Measurements from ENCODE around the gene SETD5.

The SETD5 gene

GRCh38 chr3:9498781-9499180 is 101.4 kb downstream of the SETD5 start:
- Mint-ChIP-seq H3K4me1 (ENCODE audit: low read depth) (peaks cover 4% of the 10 kb centered on the region), H3K36me3 (ENCODE audit: low read depth) (peaks cover 5% of the 10 kb centered on the region), H3K4me3 (no peak overlapping the region), H3K27me3 (peaks cover 24% of the 10 kb centered on the region), H3K27ac (no peak overlapping the region), H3K9me3 (no peaks in the 10 kb centered on the region)

GRCh38 chr3:9499455-9500107 is 102.2 kb downstream of the SETD5 start:
- Mint-ChIP-seq H3K36me3 (ENCODE audit: low read depth) (peaks cover 2% of the 10 kb centered on the region), H3K4me3 (no peak overlapping the region), H3K27ac (no peak overlapping the region), H3K4me1 (ENCODE audit: low read depth) (peaks cover 4% of the 10 kb centered on the region), H3K9me3 (no peaks in the 10 kb centered on the region), H3K27me3 (peaks cover 24% of the 10 kb centered on the region)

GRCh38 chr3:9500108-9501050 is 103.0 kb downstream of the SETD5 start:
- Mint-ChIP-seq H3K4me3 (no peak overlapping the region), H3K27me3 (peaks cover 24% of the 10 kb centered on the region), H3K27ac (no peak overlapping the region)

GRCh38 chr3:9501226-9501625 is 103.8 kb downstream of the SETD5 start:
- no peaks in the 10 kb centered on the region for H3K9me3 Mint-ChIP-seq
- peaks cover 4% of the 10 kb centered on the region for H3K4me1 Mint-ChIP-seq (ENCODE audit: low read depth)

More at GRCh38 chr3:9500108-9501050, 103.0 kb downstream of the SETD5 start:
- Mint-ChIP-seq H3K4me1 (ENCODE audit: low read depth) (peaks cover 4% of the 10 kb centered on the region), H3K36me3 (ENCODE audit: low read depth) (no peaks in the 10 kb centered on the region), H3K9me3 (no peaks in the 10 kb centered on the region)

GRCh38 chr3:9503283-9503682 is 105.9 kb downstream of the SETD5 start:
- Mint-ChIP-seq H3K4me1 (ENCODE audit: low read depth) (peaks cover 4% of the 10 kb centered on the region), H3K27ac (no peak overlapping the region), H3K4me3 (no peak overlapping the region), H3K9me3 (no peaks in the 10 kb centered on the region), H3K27me3 (peaks cover 32% of the 10 kb centered on the region), H3K36me3 (ENCODE audit: low read depth) (no peaks in the 10 kb centered on the region)

More at GRCh38 chr3:9501226-9501625, 103.8 kb downstream of the SETD5 start:
- Mint-ChIP-seq H3K36me3 (ENCODE audit: low read depth) (no peaks in the 10 kb centered on the region), H3K4me3 (no peak overlapping the region), H3K27me3 (peaks cover 24% of the 10 kb centered on the region), H3K27ac (no peak overlapping the region)

GRCh38 chr3:9507586-9508578 is 110.5 kb downstream of the SETD5 start:
- Mint-ChIP-seq H3K9me3 (no peaks in the 10 kb centered on the region), H3K4me3 (no peak overlapping the region), H3K27ac (no peak overlapping the region), H3K36me3 (ENCODE audit: low read depth) (no peaks in the 10 kb centered on the region), H3K4me1 (ENCODE audit: low read depth) (no peaks in the 10 kb centered on the region), H3K27me3 (peaks cover 24% of the 10 kb centered on the region)

- no peaks in the 10 kb centered on the region for H3K36me3 Mint-ChIP-seq (ENCODE audit: low read depth)
- no peaks in the 10 kb centered on the region for H3K9me3 Mint-ChIP-seq
- H3K27me3 Mint-ChIP-seq, result peaks cover 26% of the 10 kb centered on the region
- H3K27ac Mint-ChIP-seq, result no peak overlapping the region
- no peak overlapping the region for H3K4me3 Mint-ChIP-seq
- H3K4me1 Mint-ChIP-seq (ENCODE audit: low read depth), result no peaks in the 10 kb centered on the region
Measured at GRCh38 chr3:9508781-9509180, 111.4 kb downstream of the SETD5 start.

- Mint-ChIP-seq H3K4me1 (ENCODE audit: low read depth) (no peaks in the 10 kb centered on the region), H3K36me3 (ENCODE audit: low read depth) (no peaks in the 10 kb centered on the region), H3K27me3 (peaks cover 29% of the 10 kb centered on the region), H3K27ac (no peak overlapping the region), H3K4me3 (no peak overlapping the region), H3K9me3 (no peaks in the 10 kb centered on the region)
Measured at GRCh38 chr3:9512456-9513045, 115.1 kb downstream of the SETD5 start.

GRCh38 chr3:9514306-9514705 is 116.9 kb downstream of the SETD5 start:
- no peaks in the 10 kb centered on the region for H3K4me1 Mint-ChIP-seq (ENCODE audit: low read depth)

GRCh38 chr3:9514956-9515355 is 117.5 kb downstream of the SETD5 start:
- Mint-ChIP-seq H3K36me3 (ENCODE audit: low read depth) (no peaks in the 10 kb centered on the region), H3K27ac (no peak overlapping the region), H3K4me1 (ENCODE audit: low read depth) (no peaks in the 10 kb centered on the region), H3K27me3 (peaks cover 25% of the 10 kb centered on the region), H3K4me3 (no peak overlapping the region), H3K9me3 (no peaks in the 10 kb centered on the region)

More at GRCh38 chr3:9514306-9514705, 116.9 kb downstream of the SETD5 start:
- H3K36me3 Mint-ChIP-seq (ENCODE audit: low read depth), result no peaks in the 10 kb centered on the region
- no peak overlapping the region for H3K4me3 Mint-ChIP-seq
- H3K9me3 Mint-ChIP-seq, result no peaks in the 10 kb centered on the region
- H3K27me3 Mint-ChIP-seq, result peaks cover 27% of the 10 kb centered on the region
- no peak overlapping the region for H3K27ac Mint-ChIP-seq

- H3K27ac Mint-ChIP-seq, result no peak overlapping the region
- H3K27me3 Mint-ChIP-seq, result peaks cover 33% of the 10 kb centered on the region
- no peaks in the 10 kb centered on the region for H3K9me3 Mint-ChIP-seq
- H3K4me3 Mint-ChIP-seq, result no peak overlapping the region
- no peaks in the 10 kb centered on the region for H3K36me3 Mint-ChIP-seq (ENCODE audit: low read depth)
- no peaks in the 10 kb centered on the region for H3K4me1 Mint-ChIP-seq (ENCODE audit: low read depth)
Measured at GRCh38 chr3:9525078-9525477, 127.7 kb downstream of the SETD5 start.
